WTC11 (cell line): Measurements from ENCODE around the gene RUNX2. TPM values are rescaled to one million over a fixed set of nuclear protein-coding genes. Genes with fewer than 3 reads are reported as not detected.

Experiments used
- ATAC-seq: fragments of 200-7000 bp; cut with Tn5 transposase; 2 replicates; pipeline ENCODE4 v1.10.0; 2021; ENCODE audit warnings: mild to moderate bottlenecking, moderate library complexity
- CTCF ChIA-PET: fragments of 300-600 bp; sonication (Branson Sonifier 250); formaldehyde crosslinking; loops from one replicate; lab custom pipeline; 2021; ENCODE audit warnings: antibody characterized with exemption; lab: Charles Lee
- POLR2A ChIA-PET: fragments of 350-600 bp; sonication (Branson Sonifier 250); formaldehyde crosslinking; loops from one replicate; lab custom pipeline; 2021; ENCODE audit warnings: antibody characterized with exemption; lab: Charles Lee
- DNase-seq: peaks from one replicate; pipeline ENCODE4 v3.0.0; 2021; ENCODE audit warnings: low spot score
- H3K27ac Mint-ChIP-seq: 2 replicates; pipeline ENCODE4 v1.8.0; 2021; ENCODE audit warnings: mixed read lengths
- H3K27me3 Mint-ChIP-seq: 2 replicates; pipeline ENCODE4 v1.8.0; 2021; ENCODE audit warnings: low read depth, mild to moderate bottlenecking, moderate library complexity, mixed read lengths
- H3K36me3 Mint-ChIP-seq: 2 replicates; pipeline ENCODE4 v1.8.0; 2021; ENCODE audit warnings: mixed read lengths
- H3K4me1 Mint-ChIP-seq: 2 replicates; pipeline ENCODE4 v1.8.0; 2022; ENCODE audit warnings: mixed read lengths
- H3K4me3 Mint-ChIP-seq: 2 replicates; pipeline ENCODE4 v1.8.0; 2021; ENCODE audit warnings: mild to moderate bottlenecking, moderate library complexity, mixed read lengths
- H3K9me3 Mint-ChIP-seq: 2 replicates; pipeline ENCODE4 v1.8.0; 2021; ENCODE audit warnings: mixed read lengths
- ATF1 ChIP-seq: sonication (generic); formaldehyde crosslinking; IDR thresholded peaks from 2 replicates; pipeline ENCODE4 v1.8.1; 2023; ENCODE audit warnings: mild to moderate bottlenecking, moderate library complexity, missing genetic modification reagents
- CREM ChIP-seq: sonication (generic); formaldehyde crosslinking; IDR thresholded peaks from 2 replicates; pipeline ENCODE4 v1.8.1; 2022; ENCODE audit warnings: mild to moderate bottlenecking, missing genetic modification reagents, moderate library complexity
- ETV6 ChIP-seq: sonication (generic); formaldehyde crosslinking; IDR thresholded peaks from 2 replicates; pipeline ENCODE4 v1.8.1; 2022; ENCODE audit warnings: mild to moderate bottlenecking, missing genetic modification reagents
- FOXP1 ChIP-seq: sonication (generic); formaldehyde crosslinking; IDR thresholded peaks from 2 replicates; pipeline ENCODE4 v1.8.0; 2022; ENCODE audit warnings: missing genetic modification reagents, mild to moderate bottlenecking, moderate library complexity, borderline replicate concordance
- GTF2I ChIP-seq: fragments of 250-450 bp; sonication (Bioruptor Pico); conservative IDR thresholded peaks from 2 replicates; pipeline ENCODE4 v1.4.0; 2021; ENCODE audit warnings: mild to moderate bottlenecking
- HMGA2 ChIP-seq: fragments of 250-450 bp; sonication (Bioruptor Pico); IDR thresholded peaks from 2 replicates; pipeline ENCODE4 v1.4.0; 2021; ENCODE audit warnings: mild to moderate bottlenecking, moderate library complexity
- IRF2 ChIP-seq: sonication (generic); formaldehyde crosslinking; IDR thresholded peaks from 2 replicates; pipeline ENCODE4 v1.8.0; 2022; ENCODE audit warnings: low read depth, missing genetic modification reagents, borderline replicate concordance
- KAT7 ChIP-seq: sonication (generic); formaldehyde crosslinking; IDR thresholded peaks from 2 replicates; pipeline ENCODE4 v1.8.1; 2023; ENCODE audit warnings: missing genetic modification reagents, mild to moderate bottlenecking, borderline replicate concordance
- PRRX2 ChIP-seq: fragments of 250-450 bp; sonication (Bioruptor Pico); IDR thresholded peaks from 2 replicates; pipeline ENCODE4 v1.8.0; 2021; ENCODE audit warnings: mild to moderate bottlenecking
- SMAD3 ChIP-seq: sonication (generic); formaldehyde crosslinking; IDR thresholded peaks from 2 replicates; pipeline ENCODE4 v1.8.0; 2022; ENCODE audit warnings: missing genetic modification reagents, mild to moderate bottlenecking, borderline replicate concordance
- TEAD1 ChIP-seq: sonication (generic); formaldehyde crosslinking; IDR thresholded peaks from 2 replicates; pipeline ENCODE4 v1.8.0; 2022; ENCODE audit warnings: mild to moderate bottlenecking, missing genetic modification reagents
- TP53 ChIP-seq: sonication (generic); formaldehyde crosslinking; IDR thresholded peaks from 2 replicates; pipeline ENCODE4 v1.8.1; 2023; ENCODE audit warnings: mild to moderate bottlenecking, missing genetic modification reagents
- ZBTB21 ChIP-seq: sonication (generic); formaldehyde crosslinking; IDR thresholded peaks from 2 replicates; pipeline ENCODE4 v1.8.1; 2023; ENCODE audit warnings: mild to moderate bottlenecking, missing genetic modification reagents, borderline replicate concordance
- ZNF121 ChIP-seq: sonication (generic); formaldehyde crosslinking; IDR thresholded peaks from 2 replicates; pipeline ENCODE4 v1.8.0; 2023; ENCODE audit warnings: missing genetic modification reagents
- ZNF263 ChIP-seq: sonication (generic); formaldehyde crosslinking; IDR thresholded peaks from 2 replicates; pipeline ENCODE4 v1.8.1; 2022; ENCODE audit warnings: low read depth, mild to moderate bottlenecking, moderate library complexity, missing genetic modification reagents
- ZNF317 ChIP-seq: sonication (generic); formaldehyde crosslinking; IDR thresholded peaks from 2 replicates; pipeline ENCODE4 v1.8.1; 2023; ENCODE audit warnings: low read depth, mild to moderate bottlenecking, moderate library complexity, missing genetic modification reagents, borderline replicate concordance
- total RNA-seq: library from RNA; stranded (reverse); gene quantifications from 3 replicates; pipeline ENCODE4 v1.2.3, GENCODE V29; 2021
- TF ChIP-seq, protein P1 (sequence below): sonication (generic); formaldehyde crosslinking; IDR thresholded peaks from 2 replicates; pipeline ENCODE4 v1.8.0; 2022; ENCODE audit warnings: mild to moderate bottlenecking, missing genetic modification reagents
- TF ChIP-seq, protein P2 (sequence below): sonication (generic); formaldehyde crosslinking; IDR thresholded peaks from 2 replicates; pipeline ENCODE4 v1.8.0; 2023; ENCODE audit warnings: missing genetic modification reagents
- TF ChIP-seq, protein P3 (sequence below): sonication (generic); formaldehyde crosslinking; IDR thresholded peaks from 2 replicates; pipeline ENCODE4 v1.8.1; 2022; ENCODE audit warnings: mild to moderate bottlenecking, moderate library complexity, missing genetic modification reagents
- TF ChIP-seq, protein P4 (sequence below): sonication (generic); formaldehyde crosslinking; IDR thresholded peaks from 2 replicates; pipeline ENCODE4 v1.8.1; 2023; ENCODE audit warnings: mild to moderate bottlenecking, moderate library complexity, missing genetic modification reagents
- TF ChIP-seq, protein P5 (sequence below): sonication (generic); formaldehyde crosslinking; IDR thresholded peaks from 2 replicates; pipeline ENCODE4 v1.8.0; 2022; ENCODE audit warnings: missing genetic modification reagents
- TF ChIP-seq, protein P6 (sequence below): fragments of 250-450 bp; sonication (Bioruptor Pico); IDR thresholded peaks from 2 replicates; pipeline ENCODE4 v1.8.0; 2021; ENCODE audit warnings: mild to moderate bottlenecking

Gene RUNX2
- total RNA-seq, 1 experiment from 2014 or later, result 0.28 TPM

DNA sequence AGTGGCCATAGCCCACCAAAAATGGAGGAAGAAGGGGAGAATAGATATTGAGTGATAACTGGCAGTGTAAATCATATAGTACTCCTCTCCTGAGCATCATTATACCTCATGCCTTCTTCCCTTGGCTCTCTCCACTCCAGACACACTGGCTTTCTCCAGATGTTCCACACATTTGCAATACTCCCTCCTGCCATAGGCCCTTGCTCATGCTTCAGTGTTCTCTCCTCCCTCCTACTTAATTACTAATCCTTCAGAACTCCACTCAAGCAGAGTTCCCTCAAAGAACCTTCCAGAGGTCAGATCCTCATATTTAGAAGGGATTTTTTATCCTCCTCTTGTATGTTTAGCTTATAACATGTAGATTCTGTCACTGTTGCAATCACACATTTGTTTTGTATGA lies 329.1 kb downstream of the RUNX2 start (continued):
- TF ChIP-seq TP53 (CRISPR knock-in tag), result no peak
- TF ChIP-seq ZNF121, result no peak
- TF ChIP-seq, protein P1, sequence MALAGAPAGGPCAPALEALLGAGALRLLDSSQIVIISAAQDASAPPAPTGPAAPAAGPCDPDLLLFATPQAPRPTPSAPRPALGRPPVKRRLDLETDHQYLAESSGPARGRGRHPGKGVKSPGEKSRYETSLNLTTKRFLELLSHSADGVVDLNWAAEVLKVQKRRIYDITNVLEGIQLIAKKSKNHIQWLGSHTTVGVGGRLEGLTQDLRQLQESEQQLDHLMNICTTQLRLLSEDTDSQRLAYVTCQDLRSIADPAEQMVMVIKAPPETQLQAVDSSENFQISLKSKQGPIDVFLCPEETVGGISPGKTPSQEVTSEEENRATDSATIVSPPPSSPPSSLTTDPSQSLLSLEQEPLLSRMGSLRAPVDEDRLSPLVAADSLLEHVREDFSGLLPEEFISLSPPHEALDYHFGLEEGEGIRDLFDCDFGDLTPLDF (CRISPR knock-in tag), result no peak

DNA sequence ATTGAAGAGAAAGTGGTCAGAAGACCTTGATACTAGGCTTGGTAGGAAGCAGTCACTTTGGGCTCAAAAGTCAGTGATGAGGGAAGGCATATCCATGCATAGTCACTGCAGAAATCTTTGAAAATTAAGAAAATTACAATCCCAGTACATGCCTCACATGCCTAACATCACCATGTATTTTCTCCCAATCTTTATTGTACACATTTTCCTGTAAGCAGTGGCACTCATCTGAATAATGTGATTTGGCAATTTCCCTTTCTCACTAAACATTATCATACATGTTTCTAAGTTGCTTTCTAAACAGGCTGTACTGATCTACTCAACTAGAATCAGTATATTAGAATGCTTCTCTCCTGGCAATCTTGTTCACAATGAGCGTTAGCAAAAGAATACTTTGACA lies 330.3 kb downstream of the RUNX2 start:
- H3K36me3 Mint-ChIP-seq, result no peaks in the 10 kb centered on the region
- peaks cover 31% of the 10 kb centered on the region for H3K27me3 Mint-ChIP-seq
- CTCF ChIA-PET, result no interaction called here
- no peak for DNase-seq
- TF ChIP-seq, protein P2, sequence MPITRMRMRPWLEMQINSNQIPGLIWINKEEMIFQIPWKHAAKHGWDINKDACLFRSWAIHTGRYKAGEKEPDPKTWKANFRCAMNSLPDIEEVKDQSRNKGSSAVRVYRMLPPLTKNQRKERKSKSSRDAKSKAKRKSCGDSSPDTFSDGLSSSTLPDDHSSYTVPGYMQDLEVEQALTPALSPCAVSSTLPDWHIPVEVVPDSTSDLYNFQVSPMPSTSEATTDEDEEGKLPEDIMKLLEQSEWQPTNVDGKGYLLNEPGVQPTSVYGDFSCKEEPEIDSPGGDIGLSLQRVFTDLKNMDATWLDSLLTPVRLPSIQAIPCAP (CRISPR knock-in tag), result no peak
- TF ChIP-seq ZBTB21 (no peak), HMGA2 (CRISPR knock-in tag) (no peak), ZNF317 (CRISPR knock-in tag) (no peak), ETV6 (no peak), CREM (CRISPR knock-in tag) (no peak), FOXP1 (CRISPR knock-in tag) (no peak), PRRX2 (CRISPR knock-in tag) (no peak), ATF1 (CRISPR knock-in tag) (no peak), TP53 (CRISPR knock-in tag) (no peak), TEAD1 (no peak), ZNF263 (CRISPR knock-in tag) (no peak), GTF2I (CRISPR knock-in tag) (no peak)
- TF ChIP-seq, protein P3, sequence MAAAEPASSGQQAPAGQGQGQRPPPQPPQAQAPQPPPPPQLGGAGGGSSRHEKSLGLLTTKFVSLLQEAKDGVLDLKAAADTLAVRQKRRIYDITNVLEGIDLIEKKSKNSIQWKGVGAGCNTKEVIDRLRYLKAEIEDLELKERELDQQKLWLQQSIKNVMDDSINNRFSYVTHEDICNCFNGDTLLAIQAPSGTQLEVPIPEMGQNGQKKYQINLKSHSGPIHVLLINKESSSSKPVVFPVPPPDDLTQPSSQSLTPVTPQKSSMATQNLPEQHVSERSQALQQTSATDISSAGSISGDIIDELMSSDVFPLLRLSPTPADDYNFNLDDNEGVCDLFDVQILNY (CRISPR knock-in tag), result no peak
- TF ChIP-seq, protein P4, sequence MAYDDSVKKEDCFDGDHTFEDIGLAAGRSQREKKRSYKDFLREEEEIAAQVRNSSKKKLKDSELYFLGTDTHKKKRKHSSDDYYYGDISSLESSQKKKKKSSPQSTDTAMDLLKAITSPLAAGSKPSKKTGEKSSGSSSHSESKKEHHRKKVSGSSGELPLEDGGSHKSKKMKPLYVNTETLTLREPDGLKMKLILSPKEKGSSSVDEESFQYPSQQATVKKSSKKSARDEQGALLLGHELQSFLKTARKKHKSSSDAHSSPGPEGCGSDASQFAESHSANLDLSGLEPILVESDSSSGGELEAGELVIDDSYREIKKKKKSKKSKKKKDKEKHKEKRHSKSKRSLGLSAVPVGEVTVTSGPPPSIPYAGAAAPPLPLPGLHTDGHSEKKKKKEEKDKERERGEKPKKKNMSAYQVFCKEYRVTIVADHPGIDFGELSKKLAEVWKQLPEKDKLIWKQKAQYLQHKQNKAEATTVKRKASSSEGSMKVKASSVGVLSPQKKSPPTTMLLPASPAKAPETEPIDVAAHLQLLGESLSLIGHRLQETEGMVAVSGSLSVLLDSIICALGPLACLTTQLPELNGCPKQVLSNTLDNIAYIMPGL, result no peak
- ATAC-seq, result no peak
- H3K4me1 Mint-ChIP-seq, result no peaks in the 10 kb centered on the region
- peaks cover 3% of the 10 kb centered on the region; the same call in 1 of the 2 replicates for H3K9me3 Mint-ChIP-seq
- POLR2A ChIA-PET, result no interaction called here
- H3K27ac Mint-ChIP-seq, result no peak overlapping the region
- H3K4me3 Mint-ChIP-seq, result no peak overlapping the region

DNA sequence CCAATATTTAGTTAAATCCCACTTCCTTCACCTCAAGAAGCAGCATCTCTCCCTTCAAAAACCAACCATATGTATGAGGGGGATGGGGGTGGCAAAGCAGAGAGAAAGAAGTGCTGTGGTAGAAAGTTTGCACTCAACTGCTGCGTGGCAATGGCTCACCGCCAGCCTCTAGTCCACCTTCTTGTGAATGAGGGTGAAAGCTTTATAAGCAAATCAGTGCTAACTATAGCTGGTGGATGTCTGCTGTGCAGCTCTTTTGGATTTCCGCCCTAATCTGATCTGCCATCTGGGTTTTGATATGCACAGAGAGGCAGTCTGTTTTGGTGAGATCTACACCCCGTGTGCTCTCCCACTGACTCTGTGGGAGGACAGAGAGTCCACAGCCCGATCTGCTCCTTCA lies 330.8 kb downstream of the RUNX2 start:
- ChIA-PET POLR2A (no interaction called here), CTCF (no interaction called here)
- Mint-ChIP-seq H3K4me1 (peaks cover 3% of the 10 kb centered on the region), H3K27ac (no peak overlapping the region), H3K27me3 (peaks cover 36% of the 10 kb centered on the region), H3K36me3 (no peaks in the 10 kb centered on the region), H3K4me3 (no peak overlapping the region), H3K9me3 (peaks cover 3% of the 10 kb centered on the region; the same call in 1 of the 2 replicates)
- DNase-seq (no peak), ATAC-seq (no peak)
- TF ChIP-seq HMGA2 (CRISPR knock-in tag) (no peak), IRF2 (no peak), SMAD3 (no peak), KAT7 (CRISPR knock-in tag) (no peak), ZNF121 (no peak)
- TF ChIP-seq, protein P5, sequence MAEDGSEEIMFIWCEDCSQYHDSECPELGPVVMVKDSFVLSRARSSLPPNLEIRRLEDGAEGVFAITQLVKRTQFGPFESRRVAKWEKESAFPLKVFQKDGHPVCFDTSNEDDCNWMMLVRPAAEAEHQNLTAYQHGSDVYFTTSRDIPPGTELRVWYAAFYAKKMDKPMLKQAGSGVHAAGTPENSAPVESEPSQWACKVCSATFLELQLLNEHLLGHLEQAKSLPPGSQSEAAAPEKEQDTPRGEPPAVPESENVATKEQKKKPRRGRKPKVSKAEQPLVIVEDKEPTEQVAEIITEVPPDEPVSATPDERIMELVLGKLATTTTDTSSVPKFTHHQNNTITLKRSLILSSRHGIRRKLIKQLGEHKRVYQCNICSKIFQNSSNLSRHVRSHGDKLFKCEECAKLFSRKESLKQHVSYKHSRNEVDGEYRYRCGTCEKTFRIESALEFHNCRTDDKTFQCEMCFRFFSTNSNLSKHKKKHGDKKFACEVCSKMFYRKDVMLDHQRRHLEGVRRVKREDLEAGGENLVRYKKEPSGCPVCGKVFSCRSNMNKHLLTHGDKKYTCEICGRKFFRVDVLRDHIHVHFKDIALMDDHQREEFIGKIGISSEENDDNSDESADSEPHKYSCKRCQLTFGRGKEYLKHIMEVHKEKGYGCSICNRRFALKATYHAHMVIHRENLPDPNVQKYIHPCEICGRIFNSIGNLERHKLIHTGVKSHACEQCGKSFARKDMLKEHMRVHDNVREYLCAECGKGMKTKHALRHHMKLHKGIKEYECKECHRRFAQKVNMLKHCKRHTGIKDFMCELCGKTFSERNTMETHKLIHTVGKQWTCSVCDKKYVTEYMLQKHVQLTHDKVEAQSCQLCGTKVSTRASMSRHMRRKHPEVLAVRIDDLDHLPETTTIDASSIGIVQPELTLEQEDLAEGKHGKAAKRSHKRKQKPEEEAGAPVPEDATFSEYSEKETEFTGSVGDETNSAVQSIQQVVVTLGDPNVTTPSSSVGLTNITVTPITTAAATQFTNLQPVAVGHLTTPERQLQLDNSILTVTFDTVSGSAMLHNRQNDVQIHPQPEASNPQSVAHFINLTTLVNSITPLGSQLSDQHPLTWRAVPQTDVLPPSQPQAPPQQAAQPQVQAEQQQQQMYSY (CRISPR knock-in tag), result no peak
- TF ChIP-seq, protein P6, sequence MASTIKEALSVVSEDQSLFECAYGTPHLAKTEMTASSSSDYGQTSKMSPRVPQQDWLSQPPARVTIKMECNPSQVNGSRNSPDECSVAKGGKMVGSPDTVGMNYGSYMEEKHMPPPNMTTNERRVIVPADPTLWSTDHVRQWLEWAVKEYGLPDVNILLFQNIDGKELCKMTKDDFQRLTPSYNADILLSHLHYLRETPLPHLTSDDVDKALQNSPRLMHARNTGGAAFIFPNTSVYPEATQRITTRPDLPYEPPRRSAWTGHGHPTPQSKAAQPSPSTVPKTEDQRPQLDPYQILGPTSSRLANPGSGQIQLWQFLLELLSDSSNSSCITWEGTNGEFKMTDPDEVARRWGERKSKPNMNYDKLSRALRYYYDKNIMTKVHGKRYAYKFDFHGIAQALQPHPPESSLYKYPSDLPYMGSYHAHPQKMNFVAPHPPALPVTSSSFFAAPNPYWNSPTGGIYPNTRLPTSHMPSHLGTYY (CRISPR knock-in tag), result no peak
